ENCODE data around the gene SUSD4. TPM values are rescaled to one million over a fixed set of nuclear protein-coding genes. Genes with fewer than 3 reads are reported as not detected.

The SUSD4 gene
- total and polyA plus RNA-seq, 2 of the 8 experiments (the other 6 are each of a cell fraction or from before 2014, with no cell fraction given): 3.9 to 5.2 TPM

- no peak for TF ChIP-seq CTBP2 (IDR thresholded peaks at IDR 0.05; ENCODE audit: borderline replicate concordance, insufficient read depth, insufficient read length, low read length)
- TF ChIP-seq SP4 (IDR thresholded peaks at IDR 0.05; ENCODE audit: low read length): no peak
- TF ChIP-seq SUZ12 (IDR thresholded peaks at IDR 0.05; ENCODE audit: low read length): no peak
- no peak for TF ChIP-seq ZNF274 (IDR thresholded peaks at IDR 0.05; ENCODE audit: borderline replicate concordance, extremely low read depth, low read length)
- TF ChIP-seq JUN (IDR thresholded peaks at IDR 0.05; ENCODE audit: low read depth, low read length): no peak
- no peak for TF ChIP-seq EP300 (IDR thresholded peaks at IDR 0.05; ENCODE audit: borderline replicate concordance in 1 of 2, low read depth in 2 of 2, low read length in 2 of 2)
- TF ChIP-seq TCF12 (IDR thresholded peaks at IDR 0.05; ENCODE audit: low read depth, low read length): no peak
Observed at GRCh38 chr1:223338811-223339746, 24.9 kb downstream of the SUSD4 start (continued).

Measured in H1 (cell line).